Measurements from ENCODE around the gene GUCD1. TPM values are rescaled to one million over a fixed set of nuclear protein-coding genes. Genes with fewer than 3 reads are reported as not detected.

GUCD1 gene
- polyA plus RNA-seq, 1 donor (not counting 4 experiments of a cell fraction or from before 2014, with no cell fraction given), result 43.0 TPM

DNA sequence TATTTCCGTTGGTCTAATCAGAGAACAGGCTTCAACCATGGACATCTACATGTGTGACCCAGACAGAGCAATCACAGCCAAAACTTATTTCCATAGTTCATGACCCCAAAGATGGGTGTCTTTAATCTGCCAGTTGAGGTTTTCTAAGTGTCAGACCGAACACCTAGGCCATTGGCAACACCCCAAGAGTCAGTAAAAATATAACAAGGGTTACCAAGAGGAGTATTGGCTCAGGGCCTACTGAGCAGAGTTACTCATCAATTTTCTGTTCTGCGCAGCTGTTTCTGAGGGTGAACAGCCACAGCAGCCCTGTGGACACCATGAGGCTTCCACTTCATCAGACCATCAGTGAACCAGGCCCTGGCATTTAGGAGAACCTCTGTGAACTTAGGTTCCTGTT lies 18.8 kb downstream of the GUCD1 start:
- H3K27ac ChIP-seq (ENCODE audit: control insufficient read depth, insufficient read depth, low read length), result no peak overlapping the region
- no peak overlapping the region for H3K9ac ChIP-seq (ENCODE audit: control insufficient read depth, extremely low read depth, insufficient read depth, low read length)
- no peak overlapping the region for H2AFZ ChIP-seq (ENCODE audit: control insufficient read depth, low read length)
- H3K9me1 ChIP-seq (ENCODE audit: control insufficient read depth, extremely low read depth, insufficient read depth, low read length), result no peaks in the 10 kb centered on the region
- no peak overlapping the region for H3K4me3 ChIP-seq (ENCODE audit: control insufficient read depth in 2 of 3, extremely low read depth in 1 of 3, insufficient read depth in 2 of 3, low read depth in 1 of 3, low read length in 3 of 3)
- H3K9me3 ChIP-seq (ENCODE audit: control insufficient read depth, low read depth, low read length), result no peaks in the 10 kb centered on the region
- no peaks in the 10 kb centered on the region for H4K20me1 ChIP-seq (ENCODE audit: control insufficient read depth, extremely low read depth, insufficient read depth, low read length)
- no peak for TF ChIP-seq EZH2 (IDR thresholded peaks at IDR 0.05; ENCODE audit: low read length)
- TF ChIP-seq CTCF (optimal IDR thresholded peaks at IDR 0.05 in 1 of 3, IDR thresholded peaks at IDR 0.05 in 1 of 3, conservative IDR thresholded peaks at IDR 0.05 in 1 of 3; ENCODE audit: extremely low read depth in 1 of 3, insufficient read depth in 2 of 3, low read length in 3 of 3), result no peak
- FAIRE-seq (no peak), DNase-seq (ENCODE audit: low read depth, low spot score) (no peak)
- no peaks in the 10 kb centered on the region for H3K27me3 ChIP-seq (ENCODE audit: control insufficient read depth, extremely low read depth, insufficient read depth, low read length)
- dilution Hi-C loops (cut with MboI; ENCODE audit: extremely low pct_ligation_motif_present, low sequenced_read_pairs), result no loop called here
- H3K4me1 ChIP-seq (ENCODE audit: control insufficient read depth, extremely low read depth, insufficient read depth, low read length), result no peaks in the 10 kb centered on the region
- peaks cover 2 to 4% of the 10 kb centered on the region in 2 experiments for H3K36me3 ChIP-seq (ENCODE audit: control insufficient read depth in 2 of 2, extremely low read depth in 1 of 2, insufficient read depth in 2 of 2, low read length in 2 of 2)
- H3K79me2 ChIP-seq (ENCODE audit: control insufficient read depth, insufficient read depth, low read length), result no peaks in the 10 kb centered on the region
- H3K4me2 ChIP-seq (ENCODE audit: control insufficient read depth, extremely low read depth, insufficient read depth, low read depth, low read length), result no peak overlapping the region

- DNase-seq (ENCODE audit: low read depth, low spot score), result no peak
- Histone ChIP-seq H4K20me1 (ENCODE audit: control insufficient read depth, extremely low read depth, insufficient read depth, low read length) (no peaks in the 10 kb centered on the region), H3K27me3 (ENCODE audit: control insufficient read depth, extremely low read depth, insufficient read depth, low read length) (no peaks in the 10 kb centered on the region), H3K4me1 (ENCODE audit: control insufficient read depth, extremely low read depth, insufficient read depth, low read length) (no peaks in the 10 kb centered on the region), H3K4me2 (ENCODE audit: control insufficient read depth, extremely low read depth, insufficient read depth, low read depth, low read length) (no peak overlapping the region), H3K36me3 (ENCODE audit: control insufficient read depth in 2 of 2, extremely low read depth in 1 of 2, insufficient read depth in 2 of 2, low read length in 2 of 2) (peaks cover 0 to 4% of the 10 kb centered on the region in 2 experiments), H3K4me3 (ENCODE audit: control insufficient read depth in 2 of 3, extremely low read depth in 1 of 3, insufficient read depth in 2 of 3, low read depth in 1 of 3, low read length in 3 of 3) (no peak overlapping the region), H3K79me2 (ENCODE audit: control insufficient read depth, insufficient read depth, low read length) (no peaks in the 10 kb centered on the region), H3K27ac (ENCODE audit: control insufficient read depth, insufficient read depth, low read length) (no peak overlapping the region), H2AFZ (ENCODE audit: control insufficient read depth, low read length) (no peak overlapping the region), H3K9me3 (ENCODE audit: control insufficient read depth, low read depth, low read length) (no peaks in the 10 kb centered on the region), H3K9me1 (ENCODE audit: control insufficient read depth, extremely low read depth, insufficient read depth, low read length) (no peaks in the 10 kb centered on the region), H3K9ac (ENCODE audit: control insufficient read depth, extremely low read depth, insufficient read depth, low read length) (no peak overlapping the region)
- dilution Hi-C loops (cut with MboI; ENCODE audit: extremely low pct_ligation_motif_present, low sequenced_read_pairs), result no loop called here
- no peak for FAIRE-seq
- TF ChIP-seq EZH2 (IDR thresholded peaks at IDR 0.05; ENCODE audit: low read length) (no peak), CTCF (optimal IDR thresholded peaks at IDR 0.05 in 1 of 3, IDR thresholded peaks at IDR 0.05 in 1 of 3, conservative IDR thresholded peaks at IDR 0.05 in 1 of 3; ENCODE audit: extremely low read depth in 1 of 3, insufficient read depth in 2 of 3, low read length in 3 of 3) (no peak)
Observed at GRCh38 chr22:24535348-24535747, 19.6 kb downstream of the GUCD1 start.
